H9 (cell line): ENCODE results near the gene DDX1. TPM values are rescaled to one million over a fixed set of nuclear protein-coding genes. Genes with fewer than 3 reads are reported as not detected.

Source experiments
- DNase-seq: peaks from one replicate; pipeline ENCODE4 v3.0.0-alpha.2; 2017
- H2AFZ ChIP-seq: one replicate; pipeline ENCODE4 v1.6.1; 2013; ENCODE audit warnings: mild to moderate bottlenecking, low read length, control low read depth, moderate library complexity
- H2AK5ac ChIP-seq: 2 replicates; pipeline ENCODE4 v1.6.1; 2013; ENCODE audit warnings: low read length, control low read depth, mixed read lengths; ENCODE audit not compliant: insufficient read length
- H2BK120ac ChIP-seq: one replicate; pipeline ENCODE4 v1.6.1; 2013; ENCODE audit warnings: low read depth, mild to moderate bottlenecking, low read length, control low read depth, inconsistent platforms; ENCODE audit not compliant: poor library complexity, severe bottlenecking
- H2BK12ac ChIP-seq: 2 replicates; pipeline ENCODE4 v1.6.1; 2013; ENCODE audit warnings: low read length, control low read depth, mixed read lengths, low read depth; ENCODE audit not compliant: insufficient read length
- H2BK15ac ChIP-seq: 2 replicates; pipeline ENCODE4 v1.6.1; 2013; ENCODE audit warnings: low read depth, low read length, control low read depth
- H2BK20ac ChIP-seq: one replicate; pipeline ENCODE4 v1.6.1; 2013; ENCODE audit warnings: low read depth, mild to moderate bottlenecking, low read length, control low read depth, inconsistent platforms; ENCODE audit not compliant: poor library complexity, severe bottlenecking
- H2BK5ac ChIP-seq: 2 replicates; pipeline ENCODE4 v1.6.1; 2013; ENCODE audit warnings: low read length, control low read depth, mixed read lengths; ENCODE audit not compliant: insufficient read length
- H3K14ac ChIP-seq: 2 replicates; pipeline ENCODE4 v1.6.1; 2013; ENCODE audit warnings: low read length, control low read depth; ENCODE audit not compliant: insufficient read depth
- H3K18ac ChIP-seq: 2 replicates; pipeline ENCODE4 v1.6.1; 2013; ENCODE audit warnings: low read depth, mild to moderate bottlenecking, mixed read lengths, low read length, control low read depth; ENCODE audit not compliant: insufficient read length
- H3K23ac ChIP-seq: 2 replicates; pipeline ENCODE4 v1.6.1; 2013; ENCODE audit warnings: low read length, control low read depth, mixed read lengths, low read depth; ENCODE audit not compliant: insufficient read length
- H3K23me2 ChIP-seq: 2 replicates; pipeline ENCODE4 v1.6.1; 2013; ENCODE audit warnings: low read depth, mild to moderate bottlenecking, mixed read lengths, low read length, control low read depth; ENCODE audit not compliant: insufficient read length, poor library complexity, severe bottlenecking
- H3K27ac ChIP-seq: 2 replicates; pipeline ENCODE4 v1.5.1; 2013; ENCODE audit warnings: low read length, control low read depth, mixed read lengths, low read depth; ENCODE audit not compliant: insufficient read length
- H3K27me3 ChIP-seq: 2 replicates; pipeline ENCODE4 v1.6.1; 2013; ENCODE audit warnings: low read length, control low read depth, inconsistent platforms; ENCODE audit not compliant: insufficient read depth
- H3K4ac ChIP-seq: 2 replicates; pipeline ENCODE4 v1.6.1; 2013; ENCODE audit warnings: low read depth, mild to moderate bottlenecking, control low read depth, inconsistent platforms, low read length, moderate library complexity
- H3K4me1 ChIP-seq: 2 replicates; pipeline ENCODE4 v1.6.1; 2013; ENCODE audit warnings: low read length, control low read depth, inconsistent platforms; ENCODE audit not compliant: insufficient read depth
- H3K4me2 ChIP-seq: 2 replicates; pipeline ENCODE4 v1.6.1; 2013; ENCODE audit warnings: low read length, control low read depth, mixed read lengths; ENCODE audit not compliant: insufficient read length, insufficient read depth
- H3K56ac ChIP-seq: 2 replicates; pipeline ENCODE4 v1.6.1; 2013; ENCODE audit warnings: low read depth, mild to moderate bottlenecking, mixed read lengths, low read length, control low read depth; ENCODE audit not compliant: insufficient read length
- H3K79me1 ChIP-seq: 2 replicates; pipeline ENCODE4 v1.6.1; 2013; ENCODE audit warnings: low read depth, mild to moderate bottlenecking, moderate library complexity, low read length, control low read depth, inconsistent platforms; ENCODE audit not compliant: insufficient read depth, poor library complexity, severe bottlenecking
- H3K79me2 ChIP-seq: 2 replicates; pipeline ENCODE4 v1.6.1; 2013; ENCODE audit warnings: low read length, control low read depth, inconsistent platforms; ENCODE audit not compliant: insufficient read depth
- H3K9ac ChIP-seq: 2 replicates; pipeline ENCODE4 v1.6.1; 2013; ENCODE audit warnings: low read length, control low read depth, mixed read lengths; ENCODE audit not compliant: insufficient read length; ENCODE audit errors: extremely low read depth
- H3K9me3 ChIP-seq: one replicate; pipeline ENCODE4 v1.6.1; 2013; ENCODE audit warnings: low read depth, low read length, inconsistent platforms; ENCODE audit not compliant: control insufficient read depth
- H3T11ph ChIP-seq: one replicate; pipeline ENCODE4 v1.6.1; 2013; ENCODE audit warnings: mild to moderate bottlenecking, low read length, control low read depth, inconsistent platforms
- H4K20me1 ChIP-seq: one replicate; pipeline ENCODE4 v1.6.1; 2013; ENCODE audit not compliant: control insufficient read depth, insufficient read length, insufficient read depth
- H4K5ac ChIP-seq: 2 replicates; pipeline ENCODE4 v1.6.1; 2013; ENCODE audit warnings: low read depth, mild to moderate bottlenecking, mixed read lengths, low read length, control low read depth; ENCODE audit not compliant: insufficient read length
- H4K8ac ChIP-seq: replicated peaks from 2 replicates; pipeline ENCODE4 v1.6.1; 2013; ENCODE audit warnings: low read length, control low read depth, mixed read lengths, low read depth; ENCODE audit not compliant: insufficient read length
- H4K91ac ChIP-seq: 2 replicates; pipeline ENCODE4 v1.6.1; 2013; ENCODE audit warnings: low read depth, mild to moderate bottlenecking, moderate library complexity, mixed read lengths, low read length, control low read depth; ENCODE audit not compliant: insufficient read length
- H3K27ac Mint-ChIP-seq, 3 experiments: 2 replicates in 2 of 3; 3 replicates in 1 of 3; pipeline ENCODE4 v1.8.0; 2020 to 2021; ENCODE audit warnings: mixed read lengths in 3 of 3, mild to moderate bottlenecking in 1 of 3, moderate library complexity in 1 of 3
- H3K27me3 Mint-ChIP-seq: 2 replicates; pipeline ENCODE4 v1.8.0; 2021; ENCODE audit warnings: low read depth, mild to moderate bottlenecking, moderate library complexity, mixed read lengths
- H3K36me3 Mint-ChIP-seq, 3 experiments: 2 replicates in 2 of 3; 3 replicates in 1 of 3; pipeline ENCODE4 v1.8.0; 2020 to 2021; ENCODE audit warnings: low read depth in 3 of 3, mixed read lengths in 3 of 3; ENCODE audit not compliant: insufficient read depth in 1 of 3
- H3K4me1 Mint-ChIP-seq, 2 experiments: 2 replicates each; pipeline ENCODE4 v1.8.0; 2020; ENCODE audit warnings: mixed read lengths in 2 of 2
- H3K4me3 Mint-ChIP-seq, 2 experiments: 2 replicates in 1 of 2; 3 replicates in 1 of 2; pipeline ENCODE4 v1.8.0; 2020 to 2021; ENCODE audit warnings: mild to moderate bottlenecking in 2 of 2, mixed read lengths in 2 of 2, moderate library complexity in 1 of 2
- H3K9me3 Mint-ChIP-seq, 2 experiments: 2 replicates in 1 of 2; 3 replicates in 1 of 2; pipeline ENCODE4 v1.8.0; 2020; ENCODE audit warnings: mild to moderate bottlenecking in 2 of 2, mixed read lengths in 2 of 2, moderate library complexity in 1 of 2
- CTCF ChIP-seq: fragments of 200-600 bp; sonication (generic); conservative IDR thresholded peaks from 3 replicates; pipeline ENCODE4 v1.8.0; 2021; ENCODE audit warnings: antibody characterized with exemption, mild to moderate bottlenecking
- WGBS: extraction: QIAGEN DNeasy Blood & Tissue Kit; methylation state at CpG from one replicate; pipeline ENCODE4 v1.1.7; 2013; ENCODE audit warnings: missing lambda C conversion rate, low lambda C conversion rate, mixed read lengths; ENCODE audit not compliant: insufficient read length; ENCODE audit errors: extremely low coverage; 5-methylcytosine and 5-hydroxymethylcytosine counted together
- total RNA-seq: library from RNA; stranded (reverse); gene quantifications from 2 replicates; pipeline ENCODE4 v1.2.1, GENCODE V29; 2021

The DDX1 gene
- total RNA-seq, 1 experiment from 2014 or later, result 120 TPM

- H4K20me1 ChIP-seq, result no peaks in the 10 kb centered on the region
- no peak overlapping the region for H3K14ac ChIP-seq
- Mint-ChIP-seq H3K9me3 (no peaks in the 10 kb centered on the region), H3K4me3 (no peak overlapping the region), H3K27ac (no peak overlapping the region), H3K36me3 (no peaks in the 10 kb centered on the region), H3K27me3 (peaks cover 3% of the 10 kb centered on the region; the same call in 1 of the 2 replicates), H3K4me1 (peaks cover 13 to 20% of the 10 kb centered on the region in 2 experiments)
- no peak overlapping the region for H3K23ac ChIP-seq
- H2BK20ac ChIP-seq, result no peak overlapping the region
- no peak overlapping the region for H3T11ph ChIP-seq
- H3K79me1 ChIP-seq, result peaks cover 4% of the 10 kb centered on the region
- no peak overlapping the region for H3K27ac ChIP-seq
- no peak overlapping the region for H3K4me2 ChIP-seq
- H3K56ac ChIP-seq, result no peak overlapping the region
- H2BK15ac ChIP-seq, result no peak overlapping the region
- no CpG with 5 or more reads among the region's 9 CpGs for WGBS
- H3K9ac ChIP-seq, result no peak overlapping the region
- no peak overlapping the region for H2BK5ac ChIP-seq
- H4K91ac ChIP-seq, result no peak overlapping the region
- H3K4me1 ChIP-seq, result 0 out of 2 replicates have a peak, but pooled peaks cover 3% of the 10 kb centered on the region
- no peaks in the 10 kb centered on the region for H3K27me3 ChIP-seq
- no peaks in the 10 kb centered on the region; the same call in 1 of the 2 replicates for H3K79me2 ChIP-seq
- no peak overlapping the region for H4K8ac ChIP-seq
- DNase-seq, result no peak
- no peak for TF ChIP-seq CTCF
- no peaks in the 10 kb centered on the region for H3K9me3 ChIP-seq
- H3K18ac ChIP-seq, result no peak overlapping the region
- no peak overlapping the region for H2AK5ac ChIP-seq
- peaks cover 12% of the 10 kb centered on the region for H3K23me2 ChIP-seq
- no peak overlapping the region for H2AFZ ChIP-seq
- H2BK12ac ChIP-seq, result no peak overlapping the region
- H3K4ac ChIP-seq, result no peak overlapping the region
- H4K5ac ChIP-seq, result no peak overlapping the region
- H2BK120ac ChIP-seq, result no peak overlapping the region
Observed at GRCh38 chr2:15563227-15564100, 28.2 kb upstream of the DDX1 start.
